A549 treated with CORT108297 at 1 μM for 4 hours (cell line): ENCODE measurements around the gene ASPN. TPM values are rescaled to one million over a fixed set of nuclear protein-coding genes. Genes with fewer than 3 reads are reported as not detected.

Source experiments
- total RNA-seq: library from RNA; stranded (reverse); fragments of 200-300 nt; extraction: Qiagen RNA extraction; gene quantifications from 5 replicates; pipeline ENCODE4 v1.2.3, GENCODE V29; 2022

ASPN gene
- total RNA-seq: not detected in 5 replicates

GRCh38 chr9:92482329-92482728 lies at the start of gene ASPN:
Gene ASPN, minus strand, starts transcription at chr9:92482506.

GRCh38 chr9:92424340-92424739 lies 58.0 kb downstream of the ASPN start, which contains the start of gene OMD:
Gene OMD, minus strand, starts transcription at chr9:92424471. Its CDS starts 6,913 bp downstream, at chr9:92417558.

Other genes starting within 250 kb of the ASPN start
- 95.6 to 126 TPM (median 99.9 TPM) in 5 replicates for gene IARS1, start 188.8 kb downstream of the ASPN start, total RNA-seq
- gene NOL8, start 157.2 kb downstream of the ASPN start, total RNA-seq: 26.1 to 36.3 TPM (median 29.1 TPM) in 5 replicates
- 6.1 to 9.5 TPM (median 7.0 TPM) in 5 replicates for gene CENPP, start 156.6 kb downstream of the ASPN start, total RNA-seq
- gene OGN, start 77.9 kb downstream of the ASPN start, total RNA-seq: not detected in 5 replicates
- not detected in 5 replicates for gene OMD, start 58.0 kb downstream of the ASPN start, total RNA-seq
- gene ECM2, start 53.5 kb upstream of the ASPN start, total RNA-seq: 0.13 to 0.30 TPM (median 0.19 TPM) in 5 replicates
- 12.0 to 14.4 TPM (median 13.9 TPM) in 5 replicates for gene IPPK, start 187.6 kb upstream of the ASPN start, total RNA-seq